SK-N-SH treated with all-trans-retinoic acid at 6 μM for 48 hours (cell line): Measurements from ENCODE around the gene ORAI3.
A peak's percentile ranks its signal among the peaks of the same experiment; 100 is the strongest.

ENCODE experiments used
- ATAC-seq: fragments of 200-7000 bp; cut with Tn5 transposase; 3 replicates; pipeline ENCODE4 v1.9.1; 2020; ENCODE audit warnings: mild to moderate bottlenecking, moderate library complexity
- BACH2 ChIP-seq: fragments of 250-450 bp; sonication (Bioruptor Pico); IDR thresholded peaks from 2 replicates; pipeline ENCODE4 v1.9.0; 2021; ENCODE audit warnings: mild to moderate bottlenecking, borderline replicate concordance
- CREB5 ChIP-seq: fragments of 250-450 bp; sonication (Bioruptor Pico); IDR thresholded peaks from 2 replicates; pipeline ENCODE4 v1.5.1; 2020; ENCODE audit warnings: low read depth, mild to moderate bottlenecking, moderate library complexity
- CSDC2 ChIP-seq: fragments of 250-450 bp; sonication (Bioruptor Pico); IDR thresholded peaks from 2 replicates; pipeline ENCODE4 v1.5.0; 2020; ENCODE audit warnings: mild to moderate bottlenecking, moderate library complexity
- ESRRG ChIP-seq: fragments of 250-450 bp; sonication (Bioruptor Pico); IDR thresholded peaks from 2 replicates; pipeline ENCODE4 v1.6.1; 2021; ENCODE audit warnings: mild to moderate bottlenecking
- GLIS3 ChIP-seq: fragments of 250-450 bp; sonication (Bioruptor Pico); IDR thresholded peaks from 2 replicates; pipeline ENCODE4 v1.5.0; 2020; ENCODE audit warnings: mild to moderate bottlenecking, moderate library complexity
- OSR1 ChIP-seq: fragments of 250-450 bp; sonication (Bioruptor Pico); IDR thresholded peaks from 2 replicates; pipeline ENCODE4 v1.8.0; 2022; ENCODE audit warnings: moderate library complexity, mild to moderate bottlenecking, inconsistent platforms
- PATZ1 ChIP-seq: fragments of 250-450 bp; sonication (Bioruptor Pico); IDR thresholded peaks from 2 replicates; pipeline ENCODE4 v1.8.0; 2020; ENCODE audit warnings: mild to moderate bottlenecking, moderate library complexity, borderline replicate concordance
- POU6F1 ChIP-seq: fragments of 250-450 bp; sonication (Bioruptor Pico); IDR thresholded peaks from 2 replicates; pipeline ENCODE4 v1.8.0; 2021; ENCODE audit warnings: low read depth, mild to moderate bottlenecking, moderate library complexity, borderline replicate concordance
- PPARA ChIP-seq: fragments of 250-450 bp; sonication (Bioruptor Pico); IDR thresholded peaks from 2 replicates; pipeline ENCODE4 v1.5.0; 2020; ENCODE audit warnings: mild to moderate bottlenecking, borderline replicate concordance
- RARB ChIP-seq: fragments of 250-450 bp; sonication (Bioruptor Pico); IDR thresholded peaks from 2 replicates; pipeline ENCODE4 v1.8.0; 2021; ENCODE audit warnings: mild to moderate bottlenecking, moderate library complexity
- SNAI2 ChIP-seq: fragments of 250-450 bp; sonication (Bioruptor Pico); IDR thresholded peaks from 2 replicates; pipeline ENCODE4 v1.5.0; 2020; ENCODE audit warnings: mild to moderate bottlenecking, moderate library complexity
- TCF4 ChIP-seq: fragments of 250-450 bp; sonication (Bioruptor Pico); IDR thresholded peaks from 2 replicates; pipeline ENCODE4 v1.8.0; 2021; ENCODE audit warnings: mild to moderate bottlenecking, moderate library complexity, borderline replicate concordance
- TOX ChIP-seq: fragments of 250-450 bp; sonication (Bioruptor Pico); IDR thresholded peaks from 2 replicates; pipeline ENCODE4 v1.8.0; 2021; ENCODE audit warnings: mild to moderate bottlenecking, moderate library complexity, borderline replicate concordance
- ZFP3 ChIP-seq: fragments of 250-450 bp; sonication (Bioruptor Pico); IDR thresholded peaks from 2 replicates; pipeline ENCODE4 v1.5.0; 2020; ENCODE audit warnings: mild to moderate bottlenecking, moderate library complexity
- ZNF565 ChIP-seq: fragments of 450-650 bp; formaldehyde crosslinking; conservative IDR thresholded peaks from 2 replicates; pipeline ENCODE4 v1.5.0; 2020; ENCODE audit warnings: low read depth, mild to moderate bottlenecking, moderate library complexity
- ZNF70 ChIP-seq: fragments of 450-650 bp; formaldehyde crosslinking; IDR thresholded peaks from 2 replicates; pipeline ENCODE4 v1.5.0; 2020; ENCODE audit warnings: mild to moderate bottlenecking, moderate library complexity
- ZNF8 ChIP-seq: fragments of 450-650 bp; formaldehyde crosslinking; IDR thresholded peaks from 2 replicates; pipeline ENCODE4 v1.5.0; 2020; ENCODE audit warnings: mild to moderate bottlenecking, moderate library complexity
- TF ChIP-seq, protein P1 (sequence below): fragments of 250-450 bp; sonication (Bioruptor Pico); IDR thresholded peaks from 2 replicates; pipeline ENCODE4 v1.5.0; 2020; ENCODE audit warnings: mild to moderate bottlenecking, moderate library complexity

ORAI3 gene

DNA sequence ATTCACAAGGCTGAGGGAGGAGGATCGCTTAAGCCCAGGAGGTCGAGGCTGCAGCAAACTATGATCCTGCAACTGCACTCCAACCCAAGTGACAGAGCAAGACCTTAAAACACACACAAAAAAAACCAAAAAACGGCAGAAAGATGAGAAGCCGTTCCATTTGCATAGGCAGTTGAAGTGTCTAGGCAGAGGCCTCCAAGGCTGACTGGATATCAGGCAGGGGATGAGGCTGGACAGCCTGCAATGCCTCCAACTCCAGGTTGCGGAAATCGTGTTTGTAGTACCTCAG is 27.5 kb upstream of the ORAI3 start:
- no peak for ATAC-seq
- no peak for TF ChIP-seq CREB5 (CRISPR knock-in tag)
- TF ChIP-seq ESRRG = no peak
- TF ChIP-seq OSR1 (CRISPR knock-in tag) = no peak
- TF ChIP-seq ZNF8 (CRISPR knock-in tag) = no peak
- TF ChIP-seq SNAI2 (CRISPR knock-in tag) = no peak
- TF ChIP-seq POU6F1 (CRISPR knock-in tag) = no peak
- TF ChIP-seq GLIS3 = no peak
- no peak for TF ChIP-seq BACH2
- TF ChIP-seq PPARA (CRISPR knock-in tag) = no peak
- no peak for TF ChIP-seq ZNF70 (CRISPR knock-in tag)
- no peak for TF ChIP-seq ZNF565 (CRISPR knock-in tag)
- TF ChIP-seq TCF4 (CRISPR knock-in tag) = no peak

GRCh38 chr16:30921748-30922419 is 27.0 kb upstream of the ORAI3 start:
- TF ChIP-seq CREB5 (CRISPR knock-in tag) (peak; percentile 23; the same call in 1 of the 2 replicates), ZNF565 (CRISPR knock-in tag) (no peak)
- ATAC-seq = peak; percentile 54

- ATAC-seq = peak; percentile 86
- TF ChIP-seq ZFP3 (CRISPR knock-in tag) (peak; percentile 75; the same call in 1 of the 2 replicates), CREB5 (CRISPR knock-in tag) (no peak), POU6F1 (CRISPR knock-in tag) (no peak), CSDC2 (CRISPR knock-in tag) (peak; percentile 76; the same call in 1 of the 2 replicates), ESRRG (no peak), RARB (CRISPR knock-in tag) (no peak), ZNF565 (CRISPR knock-in tag) (no peak), TOX (CRISPR knock-in tag) (no peak), GLIS3 (no peak), PATZ1 (CRISPR knock-in tag) (no peak), BACH2 (no peak), PPARA (CRISPR knock-in tag) (no peak), ZNF8 (CRISPR knock-in tag) (no peak)
- TF ChIP-seq, protein P1, sequence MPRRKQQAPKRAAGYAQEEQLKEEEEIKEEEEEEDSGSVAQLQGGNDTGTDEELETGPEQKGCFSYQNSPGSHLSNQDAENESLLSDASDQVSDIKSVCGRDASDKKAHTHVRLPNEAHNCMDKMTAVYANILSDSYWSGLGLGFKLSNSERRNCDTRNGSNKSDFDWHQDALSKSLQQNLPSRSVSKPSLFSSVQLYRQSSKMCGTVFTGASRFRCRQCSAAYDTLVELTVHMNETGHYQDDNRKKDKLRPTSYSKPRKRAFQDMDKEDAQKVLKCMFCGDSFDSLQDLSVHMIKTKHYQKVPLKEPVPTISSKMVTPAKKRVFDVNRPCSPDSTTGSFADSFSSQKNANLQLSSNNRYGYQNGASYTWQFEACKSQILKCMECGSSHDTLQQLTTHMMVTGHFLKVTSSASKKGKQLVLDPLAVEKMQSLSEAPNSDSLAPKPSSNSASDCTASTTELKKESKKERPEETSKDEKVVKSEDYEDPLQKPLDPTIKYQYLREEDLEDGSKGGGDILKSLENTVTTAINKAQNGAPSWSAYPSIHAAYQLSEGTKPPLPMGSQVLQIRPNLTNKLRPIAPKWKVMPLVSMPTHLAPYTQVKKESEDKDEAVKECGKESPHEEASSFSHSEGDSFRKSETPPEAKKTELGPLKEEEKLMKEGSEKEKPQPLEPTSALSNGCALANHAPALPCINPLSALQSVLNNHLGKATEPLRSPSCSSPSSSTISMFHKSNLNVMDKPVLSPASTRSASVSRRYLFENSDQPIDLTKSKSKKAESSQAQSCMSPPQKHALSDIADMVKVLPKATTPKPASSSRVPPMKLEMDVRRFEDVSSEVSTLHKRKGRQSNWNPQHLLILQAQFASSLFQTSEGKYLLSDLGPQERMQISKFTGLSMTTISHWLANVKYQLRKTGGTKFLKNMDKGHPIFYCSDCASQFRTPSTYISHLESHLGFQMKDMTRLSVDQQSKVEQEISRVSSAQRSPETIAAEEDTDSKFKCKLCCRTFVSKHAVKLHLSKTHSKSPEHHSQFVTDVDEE = peak; percentile 96
Observed at GRCh38 chr16:30922420-30922959, 26.4 kb upstream of the ORAI3 start.
